K562 (cell line): ENCODE measurements around the gene KCNC3. TPM values are rescaled to one million over a fixed set of nuclear protein-coding genes. Genes with fewer than 3 reads are reported as not detected.
A peak's percentile ranks its signal among the peaks of the same experiment; 100 is the strongest.

Source experiments
- DIDO1 ChIP-seq: fragments of 450-650 bp; IDR thresholded peaks from 2 replicates; pipeline ENCODE4 v1.6.1; 2016; ENCODE audit warnings: low read depth, missing biosample characterization, missing genetic modification characterization
- HMGN3 ChIP-seq: IDR thresholded peaks from 2 replicates; pipeline ENCODE4 v1.6.1; 2011; ENCODE audit warnings: borderline replicate concordance, low read depth, mild to moderate bottlenecking, mixed read lengths, low read length; ENCODE audit not compliant: insufficient read length; ENCODE audit errors: extremely low read depth
- IRF1 ChIP-seq: sonication (generic); formaldehyde crosslinking; IDR thresholded peaks from 2 replicates; pipeline ENCODE4 v1.8.0; 2022; ENCODE audit warnings: missing genetic modification reagents, mild to moderate bottlenecking, borderline replicate concordance
- KDM5B ChIP-seq: fragments of 200-600 bp; sonication (generic); IDR thresholded peaks from 2 replicates; pipeline ENCODE4 v1.6.1; 2012; ENCODE audit warnings: low read depth, mild to moderate bottlenecking, moderate library complexity, low read length, control low read depth, inconsistent platforms; ENCODE audit not compliant: insufficient replicate concordance
- NFIC ChIP-seq: fragments of 450-650 bp; IDR thresholded peaks from 2 replicates; pipeline ENCODE4 v1.6.1; 2017; ENCODE audit warnings: mild to moderate bottlenecking, inconsistent platforms
- PHF21A ChIP-seq: fragments of 450-650 bp; IDR thresholded peaks from 2 replicates; pipeline ENCODE4 v1.6.1; 2017; ENCODE audit warnings: low read depth, borderline replicate concordance
- POLR2AphosphoS2 ChIP-seq: IDR thresholded peaks from 2 replicates; pipeline ENCODE4 v1.6.1; 2012; ENCODE audit warnings: low read length, improper control_type of control experiment
- RFX7 ChIP-seq: fragments of 250-450 bp; sonication (Bioruptor Pico); IDR thresholded peaks from 2 replicates; pipeline ENCODE4 v1.5.1; 2021; ENCODE audit warnings: mild to moderate bottlenecking
- SP1 ChIP-seq: sonication (generic); formaldehyde crosslinking; IDR thresholded peaks from 2 replicates; pipeline ENCODE4 v1.8.1; 2022; ENCODE audit warnings: mild to moderate bottlenecking, missing genetic modification reagents
- STAG1 ChIP-seq: sonication (generic); formaldehyde crosslinking; IDR thresholded peaks from 2 replicates; pipeline ENCODE4 v1.5.0; 2020; ENCODE audit warnings: missing genetic modification reagents, borderline replicate concordance
- YBX1 ChIP-seq: fragments of 450-650 bp; IDR thresholded peaks from 2 replicates; pipeline ENCODE4 v1.7.1; 2016; ENCODE audit warnings: mild to moderate bottlenecking
- ZBTB7A ChIP-seq: IDR thresholded peaks from 2 replicates; pipeline ENCODE4 v1.6.1; 2011; ENCODE audit warnings: low read depth, mild to moderate bottlenecking, low read length, moderate library complexity, borderline replicate concordance; ENCODE audit not compliant: control insufficient read depth
- ZFPM2 ChIP-seq: fragments of 250-450 bp; sonication (Bioruptor Pico); IDR thresholded peaks from 2 replicates; pipeline ENCODE4 v1.5.1; 2022; ENCODE audit warnings: mild to moderate bottlenecking
- ZNF146 ChIP-seq: IDR thresholded peaks from one replicate; pipeline ENCODE4 v1.6.1; 2018; ENCODE audit warnings: missing compliant biosample characterization; ENCODE audit not compliant: unreplicated experiment
- ZNF212 ChIP-seq: fragments of 450-650 bp; formaldehyde crosslinking; IDR thresholded peaks from 2 replicates; pipeline ENCODE4 v1.4.0; 2020; ENCODE audit warnings: mild to moderate bottlenecking
- ZNF3 ChIP-seq: fragments of 250-450 bp; sonication (Bioruptor Pico); IDR thresholded peaks from 2 replicates; pipeline ENCODE4 v1.5.0; 2021; ENCODE audit warnings: mild to moderate bottlenecking, moderate library complexity
- ZNF780A ChIP-seq: fragments of 250-450 bp; sonication (Bioruptor Pico); IDR thresholded peaks from 2 replicates; pipeline ENCODE4 v1.5.0; 2021; ENCODE audit warnings: mild to moderate bottlenecking
- polyA plus RNA-seq, 8 experiments: library from polyadenylated mRNA; depleted of rRNA in 4 of 8; stranded (reverse) in 5 of 8; unstranded in 3 of 8; fragments of >200 nt; fragmentation: Nextera tagmentation in 2 of 8; fragmentation: Illumina TruSeq in 1 of 8; extraction: Ambion mirVana in 2 of 8; extraction: Trizol in 1 of 8; gene quantifications; 2 replicates each; pipeline versions ENCODE4 v1.2.1 to v1.2.3, GENCODE V29; 2011 to 2014; ENCODE audit warnings: inconsistent platforms in 1 of 8, missing spikeins in 1 of 8
- total RNA-seq, 7 experiments: library from RNA; depleted of rRNA in 6 of 7; stranded (reverse); fragments of >200 nt in 6 of 7; fragmentation: Illumina TruSeq in 2 of 7; extraction: Trizol in 2 of 7; gene quantifications; 2 replicates each; pipeline versions ENCODE4 v1.2.1 to v1.2.3, GENCODE V29; 2011 to 2021; ENCODE audit warnings: low replicate concordance in 1 of 7
- TF ChIP-seq, protein P1 (sequence below): sonication (generic); formaldehyde crosslinking; IDR thresholded peaks from 2 replicates; pipeline ENCODE4 v1.8.1; 2022; ENCODE audit warnings: missing genetic modification reagents
- TF ChIP-seq, protein P2 (sequence below): fragments of 250-450 bp; sonication (Bioruptor Pico); IDR thresholded peaks from 2 replicates; pipeline ENCODE4 v1.5.0; 2021
- TF ChIP-seq, protein P3 (sequence below): sonication (generic); formaldehyde crosslinking; IDR thresholded peaks from 2 replicates; pipeline ENCODE4 v1.8.0; 2023; ENCODE audit warnings: missing genetic modification reagents, mild to moderate bottlenecking, borderline replicate concordance

KCNC3 gene
- total and polyA plus RNA-seq, 9 of the 15 experiments (the other 6 are each of a cell fraction or from before 2014, with no cell fraction given), result 0.03 to 26.2 (median 2.0) TPM

GRCh38 chr19:50333235-50333736, 4.1 kb upstream of the KCNC3 start (continued):
- TF ChIP-seq, protein P1, sequence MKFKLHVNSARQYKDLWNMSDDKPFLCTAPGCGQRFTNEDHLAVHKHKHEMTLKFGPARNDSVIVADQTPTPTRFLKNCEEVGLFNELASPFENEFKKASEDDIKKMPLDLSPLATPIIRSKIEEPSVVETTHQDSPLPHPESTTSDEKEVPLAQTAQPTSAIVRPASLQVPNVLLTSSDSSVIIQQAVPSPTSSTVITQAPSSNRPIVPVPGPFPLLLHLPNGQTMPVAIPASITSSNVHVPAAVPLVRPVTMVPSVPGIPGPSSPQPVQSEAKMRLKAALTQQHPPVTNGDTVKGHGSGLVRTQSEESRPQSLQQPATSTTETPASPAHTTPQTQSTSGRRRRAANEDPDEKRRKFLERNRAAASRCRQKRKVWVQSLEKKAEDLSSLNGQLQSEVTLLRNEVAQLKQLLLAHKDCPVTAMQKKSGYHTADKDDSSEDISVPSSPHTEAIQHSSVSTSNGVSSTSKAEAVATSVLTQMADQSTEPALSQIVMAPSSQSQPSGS (CRISPR knock-in tag), result no peak
- no peak for TF ChIP-seq STAG1 (CRISPR knock-in tag)
- peak; percentile 72; the same call in 1 of the 2 replicates for TF ChIP-seq ZBTB7A
- TF ChIP-seq DIDO1 (tag), result no peak
- TF ChIP-seq SP1 (CRISPR knock-in tag), result peak; percentile 86
- no peak for TF ChIP-seq PHF21A
- no peak for TF ChIP-seq ZNF146 (CRISPR knock-in tag)
- peak; percentile 86 for TF ChIP-seq HMGN3
- TF ChIP-seq, protein P2, sequence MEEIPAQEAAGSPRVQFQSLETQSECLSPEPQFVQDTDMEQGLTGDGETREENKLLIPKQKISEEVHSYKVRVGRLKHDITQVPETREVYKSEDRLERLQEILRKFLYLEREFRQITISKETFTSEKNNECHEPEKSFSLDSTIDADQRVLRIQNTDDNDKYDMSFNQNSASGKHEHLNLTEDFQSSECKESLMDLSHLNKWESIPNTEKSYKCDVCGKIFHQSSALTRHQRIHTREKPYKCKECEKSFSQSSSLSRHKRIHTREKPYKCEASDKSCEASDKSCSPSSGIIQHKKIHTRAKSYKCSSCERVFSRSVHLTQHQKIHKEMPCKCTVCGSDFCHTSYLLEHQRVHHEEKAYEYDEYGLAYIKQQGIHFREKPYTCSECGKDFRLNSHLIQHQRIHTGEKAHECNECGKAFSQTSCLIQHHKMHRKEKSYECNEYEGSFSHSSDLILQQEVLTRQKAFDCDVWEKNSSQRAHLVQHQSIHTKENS (CRISPR knock-in tag), result 0 out of 2 replicates have a peak, but pooled peaks have one; percentile 77
- TF ChIP-seq ZNF212 (CRISPR knock-in tag), result no peak
- TF ChIP-seq KDM5B, result no peak
- no peak for TF ChIP-seq ZNF3 (CRISPR knock-in tag)
- no peak for TF ChIP-seq ZFPM2 (CRISPR knock-in tag)
- TF ChIP-seq IRF1 (CRISPR knock-in tag), result no peak
- TF ChIP-seq POLR2AphosphoS2, result no peak; the same call in 1 of the 2 replicates
- no peak for TF ChIP-seq RFX7
- TF ChIP-seq, protein P3, sequence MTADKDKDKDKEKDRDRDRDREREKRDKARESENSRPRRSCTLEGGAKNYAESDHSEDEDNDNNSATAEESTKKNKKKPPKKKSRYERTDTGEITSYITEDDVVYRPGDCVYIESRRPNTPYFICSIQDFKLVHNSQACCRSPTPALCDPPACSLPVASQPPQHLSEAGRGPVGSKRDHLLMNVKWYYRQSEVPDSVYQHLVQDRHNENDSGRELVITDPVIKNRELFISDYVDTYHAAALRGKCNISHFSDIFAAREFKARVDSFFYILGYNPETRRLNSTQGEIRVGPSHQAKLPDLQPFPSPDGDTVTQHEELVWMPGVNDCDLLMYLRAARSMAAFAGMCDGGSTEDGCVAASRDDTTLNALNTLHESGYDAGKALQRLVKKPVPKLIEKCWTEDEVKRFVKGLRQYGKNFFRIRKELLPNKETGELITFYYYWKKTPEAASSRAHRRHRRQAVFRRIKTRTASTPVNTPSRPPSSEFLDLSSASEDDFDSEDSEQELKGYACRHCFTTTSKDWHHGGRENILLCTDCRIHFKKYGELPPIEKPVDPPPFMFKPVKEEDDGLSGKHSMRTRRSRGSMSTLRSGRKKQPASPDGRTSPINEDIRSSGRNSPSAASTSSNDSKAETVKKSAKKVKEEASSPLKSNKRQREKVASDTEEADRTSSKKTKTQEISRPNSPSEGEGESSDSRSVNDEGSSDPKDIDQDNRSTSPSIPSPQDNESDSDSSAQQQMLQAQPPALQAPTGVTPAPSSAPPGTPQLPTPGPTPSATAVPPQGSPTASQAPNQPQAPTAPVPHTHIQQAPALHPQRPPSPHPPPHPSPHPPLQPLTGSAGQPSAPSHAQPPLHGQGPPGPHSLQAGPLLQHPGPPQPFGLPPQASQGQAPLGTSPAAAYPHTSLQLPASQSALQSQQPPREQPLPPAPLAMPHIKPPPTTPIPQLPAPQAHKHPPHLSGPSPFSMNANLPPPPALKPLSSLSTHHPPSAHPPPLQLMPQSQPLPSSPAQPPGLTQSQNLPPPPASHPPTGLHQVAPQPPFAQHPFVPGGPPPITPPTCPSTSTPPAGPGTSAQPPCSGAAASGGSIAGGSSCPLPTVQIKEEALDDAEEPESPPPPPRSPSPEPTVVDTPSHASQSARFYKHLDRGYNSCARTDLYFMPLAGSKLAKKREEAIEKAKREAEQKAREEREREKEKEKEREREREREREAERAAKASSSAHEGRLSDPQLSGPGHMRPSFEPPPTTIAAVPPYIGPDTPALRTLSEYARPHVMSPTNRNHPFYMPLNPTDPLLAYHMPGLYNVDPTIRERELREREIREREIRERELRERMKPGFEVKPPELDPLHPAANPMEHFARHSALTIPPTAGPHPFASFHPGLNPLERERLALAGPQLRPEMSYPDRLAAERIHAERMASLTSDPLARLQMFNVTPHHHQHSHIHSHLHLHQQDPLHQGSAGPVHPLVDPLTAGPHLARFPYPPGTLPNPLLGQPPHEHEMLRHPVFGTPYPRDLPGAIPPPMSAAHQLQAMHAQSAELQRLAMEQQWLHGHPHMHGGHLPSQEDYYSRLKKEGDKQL, result no peak
- TF ChIP-seq NFIC, result no peak
- TF ChIP-seq YBX1, result no peak
- TF ChIP-seq ZNF780A (CRISPR knock-in tag), result no peak
